PC-9 (cell line): ENCODE results near the gene CDH19. TPM values are rescaled to one million over a fixed set of nuclear protein-coding genes. Genes with fewer than 3 reads are reported as not detected.

Experiments
- BruUV-seq: library from RNA; stranded (reverse); fragments of 400-500 nt; replicated peaks from 2 replicates; lab custom pipeline; 2021; lab: Mats Ljungman, UMichigan
- CTCF ChIA-PET: fragments of 300-600 bp; sonication (Branson Sonifier 250); formaldehyde crosslinking; loops from one replicate; lab custom pipeline; 2022; ENCODE audit warnings: antibody characterized with exemption; lab: Charles Lee
- POLR2A ChIA-PET: fragments of 300-600 bp; sonication (Branson Sonifier 250); formaldehyde crosslinking; loops from one replicate; lab custom pipeline; 2022; ENCODE audit warnings: antibody characterized with exemption; ENCODE audit not compliant: unreplicated experiment; lab: Charles Lee
- DNase-seq, 2 experiments: peaks; one replicate each; pipeline versions ENCODE4 v3.0.0 to v3.0.0-alpha.2; 2015 to 2022; ENCODE audit warnings: mixed read lengths in 1 of 2
- H2AFZ ChIP-seq: fragments of 200-600 bp; sonication (generic); 2 replicates; pipeline ENCODE4 v1.8.1; 2017; ENCODE audit warnings: antibody characterized with exemption
- H3F3A ChIP-seq: fragments of 200-600 bp; sonication (generic); 2 replicates; pipeline ENCODE4 v1.8.1; 2017; ENCODE audit warnings: antibody characterized with exemption, mild to moderate bottlenecking, low read depth; ENCODE audit not compliant: insufficient read depth
- H3K27ac ChIP-seq: fragments of 200-600 bp; sonication (generic); 2 replicates; pipeline ENCODE4 v1.6.1; 2016; ENCODE audit warnings: mixed run types
- H3K27me3 ChIP-seq: fragments of 200-600 bp; sonication (generic); 2 replicates; pipeline ENCODE4 v1.6.1; 2016; ENCODE audit warnings: low read depth, mixed run types; ENCODE audit not compliant: insufficient read depth
- H3K36me3 ChIP-seq: fragments of 200-600 bp; sonication (generic); 2 replicates; pipeline ENCODE4 v1.6.1; 2016; ENCODE audit warnings: low read depth, mixed run types
- H3K4me1 ChIP-seq: fragments of 200-600 bp; sonication (generic); replicated peaks from 2 replicates; pipeline ENCODE4 v1.6.1; 2016; ENCODE audit warnings: mixed run types; ENCODE audit not compliant: insufficient read depth
- H3K4me2 ChIP-seq: fragments of 200-600 bp; sonication (generic); 2 replicates; pipeline ENCODE4 v1.6.1; 2017; ENCODE audit warnings: mixed run types
- H3K4me3 ChIP-seq: fragments of 200-600 bp; sonication (generic); 2 replicates; pipeline ENCODE4 v1.6.1; 2016; ENCODE audit warnings: mixed run types
- H3K79me2 ChIP-seq: fragments of 200-600 bp; sonication (generic); 2 replicates; pipeline ENCODE4 v1.6.1; 2017; ENCODE audit warnings: low read depth, mixed run types
- H3K9me2 ChIP-seq: fragments of 200-600 bp; sonication (generic); 2 replicates; pipeline ENCODE4 v1.8.1; 2017; ENCODE audit warnings: mild to moderate bottlenecking; ENCODE audit not compliant: insufficient read depth
- H3K9me3 ChIP-seq: fragments of 200-600 bp; sonication (generic); 2 replicates; pipeline ENCODE4 v1.8.1; 2016; ENCODE audit warnings: low read depth; ENCODE audit not compliant: insufficient read depth
- H4K20me1 ChIP-seq: fragments of 200-600 bp; sonication (generic); 2 replicates; pipeline ENCODE4 v1.8.1; 2017; ENCODE audit not compliant: insufficient read depth
- EZH2 ChIP-seq: fragments of 200-600 bp; sonication (generic); IDR thresholded peaks from 2 replicates; pipeline ENCODE4 v1.8.0; 2017; ENCODE audit warnings: antibody characterized with exemption, low read depth
- intact Hi-C: fragments of 100-400 bp; cut with micrococcal nuclease; formaldehyde crosslinking; loops from one replicate; pipeline ENCODE4 v1.10.0; 2022; ENCODE audit not compliant: unreplicated experiment
- total RNA-seq: library from RNA; stranded (reverse); gene quantifications from 2 replicates; pipeline ENCODE4 v1.2.3, GENCODE V29; 2021
- TF ChIP-seq, protein P1 (sequence below): fragments of 200-600 bp; sonication (generic); conservative IDR thresholded peaks from 2 replicates; pipeline ENCODE4 v1.6.1; 2017; ENCODE audit warnings: mixed run types, antibody characterized with exemption, mild to moderate bottlenecking, moderate library complexity

The CDH19 gene
- total RNA-seq, 1 experiment from 2014 or later = not detected

DNA sequence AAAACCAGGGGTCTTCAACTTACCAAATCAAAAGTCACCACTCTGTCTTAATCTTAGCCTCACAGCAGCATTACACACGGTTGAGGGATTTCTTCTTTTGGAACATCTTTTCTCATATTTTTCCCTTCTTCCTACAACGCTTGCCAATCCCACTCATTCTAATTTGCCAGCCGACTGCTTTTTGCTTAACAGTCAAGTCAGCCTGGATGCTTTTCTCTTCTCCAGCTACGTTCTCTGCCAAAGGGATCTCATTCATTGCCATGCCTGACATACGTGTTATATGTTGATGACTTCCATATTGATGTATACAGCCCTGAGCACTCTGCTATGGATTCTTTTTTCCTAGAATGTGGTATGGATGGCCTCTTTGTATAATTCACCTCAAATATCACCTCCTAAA is 37.3 kb downstream of the CDH19 start:
- H4K20me1 ChIP-seq = no peaks in the 10 kb centered on the region
- ChIA-PET POLR2A (no interaction called here), CTCF (no interaction called here)
- no peaks in the 10 kb centered on the region for H3F3A ChIP-seq
- H3K36me3 ChIP-seq = no peaks in the 10 kb centered on the region
- no peak overlapping the region for H3K4me3 ChIP-seq
- DNase-seq = no peak
- H2AFZ ChIP-seq = no peak overlapping the region
- H3K79me2 ChIP-seq = no peaks in the 10 kb centered on the region
- intact Hi-C loops = loop anchor here (5.0 kb wide), 1 partner anchor 181 kb away; no protein-coding TSS in a partner anchor
- H3K4me2 ChIP-seq = no peak overlapping the region
- no peaks in the 10 kb centered on the region for H3K9me2 ChIP-seq
- no peak overlapping the region for H3K27ac ChIP-seq
- BruUV-seq = no TSS peak
- H3K27me3 ChIP-seq = no peaks in the 10 kb centered on the region
- no peak for TF ChIP-seq EZH2
- TF ChIP-seq, protein P1, sequence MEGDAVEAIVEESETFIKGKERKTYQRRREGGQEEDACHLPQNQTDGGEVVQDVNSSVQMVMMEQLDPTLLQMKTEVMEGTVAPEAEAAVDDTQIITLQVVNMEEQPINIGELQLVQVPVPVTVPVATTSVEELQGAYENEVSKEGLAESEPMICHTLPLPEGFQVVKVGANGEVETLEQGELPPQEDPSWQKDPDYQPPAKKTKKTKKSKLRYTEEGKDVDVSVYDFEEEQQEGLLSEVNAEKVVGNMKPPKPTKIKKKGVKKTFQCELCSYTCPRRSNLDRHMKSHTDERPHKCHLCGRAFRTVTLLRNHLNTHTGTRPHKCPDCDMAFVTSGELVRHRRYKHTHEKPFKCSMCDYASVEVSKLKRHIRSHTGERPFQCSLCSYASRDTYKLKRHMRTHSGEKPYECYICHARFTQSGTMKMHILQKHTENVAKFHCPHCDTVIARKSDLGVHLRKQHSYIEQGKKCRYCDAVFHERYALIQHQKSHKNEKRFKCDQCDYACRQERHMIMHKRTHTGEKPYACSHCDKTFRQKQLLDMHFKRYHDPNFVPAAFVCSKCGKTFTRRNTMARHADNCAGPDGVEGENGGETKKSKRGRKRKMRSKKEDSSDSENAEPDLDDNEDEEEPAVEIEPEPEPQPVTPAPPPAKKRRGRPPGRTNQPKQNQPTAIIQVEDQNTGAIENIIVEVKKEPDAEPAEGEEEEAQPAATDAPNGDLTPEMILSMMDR = no peak
- H3K9me3 ChIP-seq = no peaks in the 10 kb centered on the region
- H3K4me1 ChIP-seq = no peaks in the 10 kb centered on the region

DNA sequence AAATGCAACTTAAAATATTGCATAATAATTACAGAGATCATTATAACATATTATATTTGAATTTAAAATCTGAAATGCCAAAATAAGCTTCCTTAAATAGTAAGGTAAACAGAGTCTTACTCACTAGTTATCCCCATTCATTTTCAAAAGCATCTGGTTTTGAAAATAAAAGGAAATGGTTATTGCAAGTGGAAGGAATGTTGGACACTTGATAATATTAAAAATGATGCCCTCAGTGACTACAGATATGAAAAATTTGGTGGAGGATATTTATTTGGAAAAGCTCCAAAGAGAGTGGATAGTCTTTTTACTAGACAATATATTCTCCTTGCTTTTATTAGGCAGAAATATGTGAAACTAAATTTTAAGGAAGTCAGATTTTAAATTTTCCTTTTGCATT is 39.7 kb downstream of the CDH19 start:
- Histone ChIP-seq H3K9me3 (no peaks in the 10 kb centered on the region), H3K4me2 (no peak overlapping the region), H3F3A (no peaks in the 10 kb centered on the region), H3K4me1 (no peaks in the 10 kb centered on the region), H3K27me3 (no peaks in the 10 kb centered on the region), H3K36me3 (no peaks in the 10 kb centered on the region), H3K9me2 (no peaks in the 10 kb centered on the region), H3K27ac (no peak overlapping the region), H3K4me3 (no peak overlapping the region), H3K79me2 (no peaks in the 10 kb centered on the region), H4K20me1 (no peaks in the 10 kb centered on the region), H2AFZ (no peak overlapping the region)
- no TSS peak for BruUV-seq
- CTCF ChIA-PET = no interaction called here
- POLR2A ChIA-PET = no interaction called here
- TF ChIP-seq, protein P1 = no peak
- TF ChIP-seq EZH2 = no peak
- intact Hi-C loops = no loop called here
- DNase-seq = no peak

DNA sequence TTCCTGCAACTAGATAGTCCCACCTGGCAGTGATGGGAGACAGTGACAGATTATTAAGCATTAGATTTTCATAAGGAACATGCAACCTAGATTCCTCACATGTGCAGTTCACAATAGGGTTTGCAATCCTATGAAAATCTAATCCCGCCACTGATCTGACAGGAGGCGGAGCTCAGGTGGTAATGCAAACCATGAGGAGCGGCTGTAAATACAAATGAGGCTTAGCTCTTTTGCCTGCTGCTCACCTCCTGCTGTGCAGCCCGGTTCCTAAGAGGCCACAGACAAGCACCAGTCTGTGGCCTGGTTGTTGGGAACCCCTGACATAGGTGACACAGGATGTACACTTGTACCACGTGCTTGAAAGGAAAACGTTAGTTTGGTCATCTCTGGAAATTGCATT is 41.6 kb downstream of the CDH19 start:
- TF ChIP-seq, protein P1 = no peak
- no peak for TF ChIP-seq EZH2
- H3K9me3 ChIP-seq = no peaks in the 10 kb centered on the region
- intact Hi-C loops = no loop called here
- H3K27me3 ChIP-seq = no peaks in the 10 kb centered on the region
- ChIA-PET CTCF (interaction anchor here (0.6 kb wide), 1 partner anchor 208 kb away, joined by 5 read pairs; no protein-coding TSS in a partner anchor), POLR2A (no interaction called here)
- BruUV-seq = no TSS peak
- no peak overlapping the region for H3K4me2 ChIP-seq
- H3K4me1 ChIP-seq = no peaks in the 10 kb centered on the region
- H3K27ac ChIP-seq = no peak overlapping the region
- no peak overlapping the region for H2AFZ ChIP-seq
- H3K9me2 ChIP-seq = no peaks in the 10 kb centered on the region
- no peaks in the 10 kb centered on the region for H3F3A ChIP-seq
- no peaks in the 10 kb centered on the region for H3K36me3 ChIP-seq
- H4K20me1 ChIP-seq = no peaks in the 10 kb centered on the region
- H3K4me3 ChIP-seq = no peak overlapping the region
- no peak for DNase-seq
- no peaks in the 10 kb centered on the region for H3K79me2 ChIP-seq
